IMR-90 (cell line): Measurements from ENCODE around the gene MTFR1L. TPM values are rescaled to one million over a fixed set of nuclear protein-coding genes. Genes with fewer than 3 reads are reported as not detected.

Source experiments
- ATAC-seq: fragments of 200-7000 bp; cut with Tn5 transposase; 2 replicates; pipeline ENCODE4 v1.9.1; 2020; ENCODE audit warnings: low read depth, mild to moderate bottlenecking, moderate library complexity
- BruUV-seq: library from RNA; stranded (reverse); fragments of 400-500 nt; replicated peaks from 2 replicates; lab custom pipeline; 2021; lab: Mats Ljungman, UMichigan
- CTCF ChIA-PET: fragments of 300-600 bp; formaldehyde crosslinking; extraction: SDS; loops from one replicate; lab custom pipeline; 2021; ENCODE audit warnings: antibody characterized with exemption; lab: Yijun Ruan, JAX
- POLR2A ChIA-PET: fragments of 300-600 bp; sonication (Branson Sonifier 250); formaldehyde crosslinking; loops from one replicate; lab custom pipeline; 2022; ENCODE audit warnings: antibody characterized with exemption; ENCODE audit not compliant: unreplicated experiment; lab: Charles Lee
- DNase-seq: peaks from one replicate; pipeline ENCODE4 v3.0.0; 2013
- H2AFZ ChIP-seq: replicated peaks from 2 replicates; pipeline ENCODE3; 2013; ENCODE audit warnings: low read length, mild to moderate bottlenecking; ENCODE audit not compliant: poor library complexity
- H2AK5ac ChIP-seq: 2 replicates; pipeline ENCODE4 v1.6.1; 2013; ENCODE audit warnings: low read depth, low read length, inconsistent platforms
- H2AK9ac ChIP-seq: replicated peaks from 2 replicates; pipeline ENCODE3; 2013; ENCODE audit warnings: mild to moderate bottlenecking, low read depth, low read length, moderate library complexity; ENCODE audit not compliant: poor library complexity
- H2BK120ac ChIP-seq: 2 replicates; pipeline ENCODE4 v1.6.1; 2013; ENCODE audit warnings: low read depth, low read length, inconsistent platforms
- H2BK15ac ChIP-seq: 3 replicates; pipeline ENCODE4 v1.6.1; 2013; ENCODE audit warnings: low read depth, low read length, inconsistent platforms
- H2BK20ac ChIP-seq: 2 replicates; pipeline ENCODE4 v1.6.1; 2013; ENCODE audit warnings: low read depth, mild to moderate bottlenecking, inconsistent platforms, low read length, moderate library complexity
- H2BK5ac ChIP-seq: 2 replicates; pipeline ENCODE4 v1.6.1; 2013; ENCODE audit warnings: mild to moderate bottlenecking, low read depth, low read length, inconsistent platforms; ENCODE audit not compliant: poor library complexity, severe bottlenecking
- H3K14ac ChIP-seq: replicated peaks from 2 replicates; pipeline ENCODE4 v1.6.1; 2013; ENCODE audit warnings: low read depth, low read length, inconsistent platforms
- H3K18ac ChIP-seq: 2 replicates; pipeline ENCODE4 v1.6.1; 2013; ENCODE audit warnings: low read depth, low read length, control low read depth
- H3K23ac ChIP-seq: 2 replicates; pipeline ENCODE4 v1.6.1; 2013; ENCODE audit warnings: low read depth, low read length, inconsistent platforms
- H3K27ac ChIP-seq: 2 replicates; pipeline ENCODE4 v1.5.1; 2013; ENCODE audit warnings: mild to moderate bottlenecking, control low read depth, low read length; ENCODE audit not compliant: insufficient read depth
- H3K27me3 ChIP-seq: 2 replicates; pipeline ENCODE4 v1.6.1; 2013; ENCODE audit warnings: low read length; ENCODE audit not compliant: control insufficient read depth, insufficient read depth
- H3K36me3 ChIP-seq: 2 replicates; pipeline ENCODE4 v1.6.1; 2013; ENCODE audit warnings: low read length, mixed read lengths; ENCODE audit not compliant: control insufficient read depth, insufficient read depth
- H3K4ac ChIP-seq: 2 replicates; pipeline ENCODE4 v1.6.1; 2013; ENCODE audit warnings: low read depth, low read length, inconsistent platforms
- H3K4me1 ChIP-seq: 2 replicates; pipeline ENCODE4 v1.6.1; 2013; ENCODE audit warnings: low read length, mixed read lengths; ENCODE audit not compliant: control insufficient read depth, insufficient read depth
- H3K4me2 ChIP-seq: 2 replicates; pipeline ENCODE4 v1.6.1; 2013; ENCODE audit warnings: low read depth, mild to moderate bottlenecking, control low read depth, low read length, moderate library complexity
- H3K4me3 ChIP-seq: 2 replicates; pipeline ENCODE4 v1.5.1; 2013; ENCODE audit warnings: low read depth, mild to moderate bottlenecking, control low read depth, low read length, moderate library complexity; ENCODE audit not compliant: insufficient read depth
- H3K56ac ChIP-seq: 2 replicates; pipeline ENCODE4 v1.6.1; 2013; ENCODE audit warnings: low read length, inconsistent platforms; ENCODE audit not compliant: insufficient read depth; ENCODE audit errors: extremely low read depth
- H3K79me1 ChIP-seq, 2 experiments: 2 replicates each; pipeline ENCODE4 v1.6.1; 2013; ENCODE audit warnings: low read length in 2 of 2, inconsistent platforms in 1 of 2, low read depth in 1 of 2
- H3K9ac ChIP-seq: 2 replicates; pipeline ENCODE4 v1.6.1; 2013; ENCODE audit warnings: low read depth, low read length, control low read depth
- H3K9me1 ChIP-seq: 2 replicates; pipeline ENCODE4 v1.6.1; 2013; ENCODE audit warnings: low read length, inconsistent platforms; ENCODE audit not compliant: insufficient read depth
- H3K9me3 ChIP-seq: 2 replicates; pipeline ENCODE4 v1.6.1; 2013; ENCODE audit warnings: low read length; ENCODE audit not compliant: control insufficient read depth, insufficient read depth
- H4K20me1 ChIP-seq: 2 replicates; pipeline ENCODE4 v1.6.1; 2013; ENCODE audit warnings: low read length, inconsistent platforms; ENCODE audit not compliant: insufficient read depth
- H4K5ac ChIP-seq: 2 replicates; pipeline ENCODE4 v1.6.1; 2013; ENCODE audit warnings: mild to moderate bottlenecking, low read depth, low read length, control low read depth
- H4K8ac ChIP-seq, 2 experiments: 2 replicates each; pipeline ENCODE4 v1.6.1; 2013; ENCODE audit warnings: low read depth in 2 of 2, low read length in 2 of 2, control low read depth in 1 of 2, inconsistent platforms in 1 of 2
- H4K91ac ChIP-seq: 2 replicates; pipeline ENCODE4 v1.6.1; 2013; ENCODE audit warnings: low read depth, low read length, inconsistent platforms; ENCODE audit not compliant: insufficient read depth
- BHLHE40 ChIP-seq: fragments of 150-350 bp; IDR thresholded peaks from 2 replicates; pipeline ENCODE4 v1.6.1; 2016; ENCODE audit warnings: mild to moderate bottlenecking, low read depth, low read length
- CEBPB ChIP-seq: IDR thresholded peaks from 2 replicates; pipeline ENCODE4 v1.6.1; 2012; ENCODE audit warnings: low read depth, low read length, improper control_type of control experiment
- CHD1 ChIP-seq: IDR thresholded peaks from 2 replicates; pipeline ENCODE4 v1.6.1; 2012; ENCODE audit warnings: low read depth, low read length, improper control_type of control experiment
- CTCF ChIP-seq: conservative IDR thresholded peaks from 2 replicates; pipeline ENCODE4 v1.5.1; 2012; ENCODE audit warnings: mild to moderate bottlenecking, low read depth, low read length, improper control_type of control experiment
- RAD21 ChIP-seq: IDR thresholded peaks from 2 replicates; pipeline ENCODE4 v1.6.1; 2012; ENCODE audit warnings: low read length, improper control_type of control experiment
- SMC3 ChIP-seq: fragments of 150-350 bp; IDR thresholded peaks from 2 replicates; pipeline ENCODE4 v1.6.1; 2016; ENCODE audit warnings: low read depth, mild to moderate bottlenecking, antibody characterized with exemption, low read length, moderate library complexity
- WGBS, 2 experiments: methylation state at CpG; one replicate each; pipeline versions ENCODE4 v1.1.5 to v1.1.7; 2013; ENCODE audit warnings: missing lambda C conversion rate in 2 of 2; ENCODE audit not compliant: insufficient read length in 1 of 2; ENCODE audit errors: extremely low coverage in 2 of 2; 5-methylcytosine and 5-hydroxymethylcytosine counted together
- dilution Hi-C: fragments of 300-500 bp; cut with HindIII; formaldehyde crosslinking; loops from one replicate; pipeline ENCODE4 v1.14.3; 2018; ENCODE audit warnings: low sequenced_read_pairs; ENCODE audit not compliant: unreplicated experiment
- in situ Hi-C: fragments of 300-500 bp; cut with MboI; formaldehyde crosslinking; loops from 3 replicates; pipeline ENCODE4 v1.14.3; 2019; ENCODE audit warnings: low sequenced_read_pairs, inconsistent platforms, mixed read lengths
- intact Hi-C: fragments of 100-400 bp; cut with micrococcal nuclease; formaldehyde crosslinking; loops from 2 replicates; pipeline ENCODE4 v1.10.0; 2022
- polyA plus RNA-seq, 3 experiments: library from polyadenylated mRNA; depleted of rRNA; stranded (reverse); fragments of >200 nt; gene quantifications; 2 replicates each; pipeline ENCODE4 v1.2.3, GENCODE V29; 2012; ENCODE audit warnings: low replicate concordance in 1 of 3
- total RNA-seq: library from RNA; depleted of rRNA; stranded (reverse); fragments of >200 nt; gene quantifications from 2 replicates; pipeline ENCODE4 v1.2.3, GENCODE V29; 2012

The MTFR1L gene
- total and polyA plus RNA-seq, 2 of the 4 experiments (the other 2 are of a cell fraction), result 69.1 to 69.7 TPM

GRCh38 chr1:25779388-25779787 is 40.4 kb upstream of the MTFR1L start:
- Histone ChIP-seq H3K27me3 (no peaks in the 10 kb centered on the region), H2AK9ac (no peak overlapping the region), H2BK5ac (no peak overlapping the region), H3K9me1 (no peaks in the 10 kb centered on the region), H3K4me1 (peaks cover 6% of the 10 kb centered on the region; the same call in 1 of the 2 replicates), H3K4me2 (no peak overlapping the region), H3K27ac (no peak overlapping the region), H3K9ac (no peak overlapping the region), H3K4me3 (no peak overlapping the region), H2BK120ac (no peak overlapping the region), H2BK20ac (no peak overlapping the region), H3K4ac (no peak overlapping the region), H2AK5ac (no peak overlapping the region), H4K20me1 (no peaks in the 10 kb centered on the region), H3K9me3 (no peaks in the 10 kb centered on the region), H4K5ac (no peak overlapping the region), H3K36me3 (peaks cover 19% of the 10 kb centered on the region; the same call in 1 of the 2 replicates), H3K23ac (no peak overlapping the region), H2BK15ac (no peak overlapping the region), H3K18ac (no peak overlapping the region), H3K56ac (no peak overlapping the region), H4K8ac (no peak overlapping the region), H4K91ac (no peak overlapping the region), H3K79me1 (no peaks in the 10 kb centered on the region), H2AFZ (no peak overlapping the region), H3K14ac (no peak overlapping the region)
- WGBS, 2 experiments, result 100% methylated on average over 4 of the region's 8 CpGs; no CpG with 5 or more reads in 1 of the 2 experiments
- BruUV-seq, result no TSS peak
- dilution Hi-C loops, result no loop called here
- intact Hi-C loops, result no loop called here
- ChIA-PET POLR2A (no interaction called here), CTCF (no interaction called here)
- TF ChIP-seq BHLHE40 (no peak), RAD21 (no peak), CHD1 (no peak), SMC3 (no peak), CTCF (no peak), CEBPB (no peak)
- DNase-seq, result no peak
- in situ Hi-C loops, result no loop called here
- no peak for ATAC-seq
